Spleen (tissue), 11 donors: ENCODE results near the gene PRKCSH. TPM values are rescaled to one million over a fixed set of nuclear protein-coding genes. Genes with fewer than 3 reads are reported as not detected.

ENCODE experiments used
- DNase-seq: peaks from one replicate; pipeline ENCODE4 v3.0.0-alpha.2; 2020
- H3K27ac ChIP-seq, 8 donors: fragments of 200-600 bp; sonication (generic) in 7 of 8; 1 replicate in 4 of 8; 2 replicates in 4 of 8; pipeline versions ENCODE4 v1.5.0 to v1.8.0; 2016 to 2021; ENCODE audit warnings: inconsistent platforms in 4 of 8, mild to moderate bottlenecking in 4 of 8, moderate library complexity in 1 of 8
- H3K27me3 ChIP-seq, 7 donors: fragments of 200-600 bp; sonication (generic) in 6 of 7; replicated peaks in 1 of 7; 1 replicate in 4 of 7; 2 replicates in 3 of 7; pipeline versions ENCODE4 v1.5.0 to v1.8.0; 2016 to 2021; ENCODE audit warnings: inconsistent platforms in 3 of 7, mild to moderate bottlenecking in 1 of 7
- H3K36me3 ChIP-seq, 6 donors: fragments of 200-600 bp; sonication (generic) in 5 of 6; 1 replicate in 4 of 6; 2 replicates in 2 of 6; pipeline versions ENCODE4 v1.5.0 to v1.8.0; 2016 to 2021; ENCODE audit warnings: inconsistent platforms in 2 of 6
- H3K4me1 ChIP-seq, 6 donors: fragments of 200-600 bp; sonication (generic) in 5 of 6; 1 replicate in 3 of 6; 2 replicates in 3 of 6; pipeline versions ENCODE4 v1.5.0 to v1.8.0; 2016 to 2021; ENCODE audit warnings: inconsistent platforms in 3 of 6
- H3K4me3 ChIP-seq, 8 donors: fragments of 200-600 bp; sonication (generic) in 7 of 8; 1 replicate in 4 of 8; 2 replicates in 4 of 8; pipeline versions ENCODE4 v1.5.0 to v1.8.0; 2016 to 2021; ENCODE audit warnings: inconsistent platforms in 4 of 8, mild to moderate bottlenecking in 4 of 8, moderate library complexity in 2 of 8
- H3K9me3 ChIP-seq, 8 donors: fragments of 200-600 bp; sonication (generic) in 7 of 8; 1 replicate in 4 of 8; 2 replicates in 4 of 8; pipeline versions ENCODE4 v1.5.0 to v1.8.0; 2016 to 2021; ENCODE audit warnings: inconsistent platforms in 4 of 8
- POLR2A ChIP-seq, 3 donors: fragments of 450-650 bp; IDR thresholded peaks; one replicate each; pipeline ENCODE4 v1.5.1; 2017; ENCODE audit warnings: antibody characterized with exemption in 3 of 3, mild to moderate bottlenecking in 1 of 3
- POLR2AphosphoS5 ChIP-seq, 3 donors: sonication (generic); formaldehyde crosslinking; IDR thresholded peaks; one replicate each; pipeline ENCODE4 v1.5.1; 2017; ENCODE audit warnings: antibody characterized with exemption in 3 of 3
- WGBS, 5 donors: extraction: QIAGEN DNeasy Blood & Tissue Kit in 3 of 5; methylation state at CpG; one replicate each; pipeline versions ENCODE4 v1.1.5 to v1.1.7; 2013 to 2018; 5-methylcytosine and 5-hydroxymethylcytosine counted together
- intact Hi-C: fragments of 100-400 bp; cut with DNase I; formaldehyde crosslinking; loops from one replicate; pipeline ENCODE4 v1.15.0; 2023; ENCODE audit warnings: low total_unique reads
- polyA plus RNA-seq, 3 donors: library from polyadenylated mRNA; stranded (reverse); fragments of 200-250 nt; gene quantifications; one replicate each; pipeline ENCODE4 v1.2.1, GENCODE V29; 2013
- total RNA-seq, 7 donors: library from RNA; depleted of rRNA in 3 of 7; stranded (reverse); fragments of >200 nt in 3 of 7; fragmentation: NEBNext Ultra II Directional in 4 of 7; extraction: Animal tissue kit (Norgen Biotek cat#: 25700) in 4 of 7; gene quantifications; one replicate each; pipeline versions ENCODE4 v1.1.0 to v1.2.1, GENCODE V29; 2016 to 2021
- TF ChIP-seq, protein P1 (sequence below), 11 experiments: fragments of 200-600 bp in 7 of 11; fragments of 450-650 bp in 4 of 11; sonication (generic) in 4 of 11; IDR thresholded peaks in 8 of 11; conservative IDR thresholded peaks in 3 of 11; 1 replicate in 7 of 11; 2 replicates in 4 of 11; pipeline versions ENCODE4 v1.4.0 to v1.8.0; 2016 to 2021; ENCODE audit warnings: antibody characterized with exemption in 11 of 11, inconsistent platforms in 4 of 11, mild to moderate bottlenecking in 1 of 11
- donor health status: healthy with polysubstance abuse.
- donor health status: DM: no; HTN: no; CAD: no; lungs with moderate emphysema.
- donor health status: DM: no; HTN: no; CAD: no.
- donor health status: Bipolar disorder and iron deficiency.
- donor health status: healthy.
- donor health status: DM: no; HTN: no; CAD: no.
- donor health status: DM: yes; HTN: yes; CAD: no.

Gene PRKCSH
- total and polyA plus RNA-seq, 10 donors = 80.3 to 258 (median 145) TPM

DNA sequence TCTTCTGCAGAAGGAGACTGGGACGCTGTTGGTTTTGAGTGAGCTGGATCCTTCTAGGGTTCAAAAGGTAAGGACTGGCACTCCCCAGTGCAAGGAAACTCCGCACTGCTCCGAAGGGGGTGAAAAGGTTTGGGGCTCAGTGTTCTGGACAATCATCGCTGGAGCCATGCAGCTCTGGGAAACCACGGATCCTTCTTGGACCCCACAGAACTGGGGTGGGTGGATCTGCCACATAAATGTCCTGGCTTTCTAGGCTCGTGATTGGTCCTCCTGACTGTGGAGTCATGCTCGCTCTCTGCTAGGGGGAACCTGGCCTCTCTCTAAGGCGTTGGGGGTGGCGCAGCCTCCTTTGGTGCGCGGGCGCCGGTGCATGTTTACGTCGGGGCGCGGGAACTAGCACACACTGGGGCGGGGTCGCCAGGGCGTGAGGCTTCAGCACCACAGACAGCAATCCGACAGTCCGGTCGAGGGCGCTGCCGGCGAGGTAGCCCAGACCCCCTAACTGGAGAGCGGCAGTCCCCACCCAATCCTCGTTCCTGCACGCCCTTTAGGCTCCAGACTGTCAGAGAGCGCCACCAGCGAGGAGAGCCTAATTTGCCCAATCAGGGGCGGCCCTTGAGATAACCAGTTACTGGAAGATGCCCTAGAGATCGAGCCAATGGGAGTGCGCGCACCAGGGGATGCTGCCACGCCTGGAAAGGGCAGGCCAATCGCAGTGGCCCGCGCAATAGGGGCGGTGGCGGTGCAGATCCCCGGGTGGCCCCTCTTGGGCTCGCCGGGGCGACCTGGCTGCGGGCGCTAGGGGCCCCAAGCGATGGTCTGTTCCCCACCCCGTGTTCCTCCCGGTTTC, 46.3 kb downstream of the PRKCSH start:
- Histone ChIP-seq H3K27ac (peak overlapping the region in 2 of 8 donors; percentile 1 to 22), H3K4me3 (peak overlapping the region in 7 of 8 donors; percentile 16 to 68 (median 38)), H3K27me3 (peaks cover 11 to 65% (median 45%) of the 10 kb centered on the region in 7 donors), H3K4me1 (peaks cover 14 to 51% (median 44%) of the 10 kb centered on the region in 6 donors), H3K9me3 (no peaks in the 10 kb centered on the region), H3K36me3 (peaks cover 0 to 38% (median 10%) of the 10 kb centered on the region in 6 donors)
- WGBS, 5 donors = 4 to 11% (median 5%) methylated on average over 26 to 50 of the region's 50 CpGs
- intact Hi-C loops = no loop called here
- DNase-seq = peak; percentile 84
- TF ChIP-seq, protein P1, sequence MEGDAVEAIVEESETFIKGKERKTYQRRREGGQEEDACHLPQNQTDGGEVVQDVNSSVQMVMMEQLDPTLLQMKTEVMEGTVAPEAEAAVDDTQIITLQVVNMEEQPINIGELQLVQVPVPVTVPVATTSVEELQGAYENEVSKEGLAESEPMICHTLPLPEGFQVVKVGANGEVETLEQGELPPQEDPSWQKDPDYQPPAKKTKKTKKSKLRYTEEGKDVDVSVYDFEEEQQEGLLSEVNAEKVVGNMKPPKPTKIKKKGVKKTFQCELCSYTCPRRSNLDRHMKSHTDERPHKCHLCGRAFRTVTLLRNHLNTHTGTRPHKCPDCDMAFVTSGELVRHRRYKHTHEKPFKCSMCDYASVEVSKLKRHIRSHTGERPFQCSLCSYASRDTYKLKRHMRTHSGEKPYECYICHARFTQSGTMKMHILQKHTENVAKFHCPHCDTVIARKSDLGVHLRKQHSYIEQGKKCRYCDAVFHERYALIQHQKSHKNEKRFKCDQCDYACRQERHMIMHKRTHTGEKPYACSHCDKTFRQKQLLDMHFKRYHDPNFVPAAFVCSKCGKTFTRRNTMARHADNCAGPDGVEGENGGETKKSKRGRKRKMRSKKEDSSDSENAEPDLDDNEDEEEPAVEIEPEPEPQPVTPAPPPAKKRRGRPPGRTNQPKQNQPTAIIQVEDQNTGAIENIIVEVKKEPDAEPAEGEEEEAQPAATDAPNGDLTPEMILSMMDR (IDR thresholded peaks at IDR 0.05 in 8 of 11, conservative IDR thresholded peaks at IDR 0.05 in 3 of 11) = no peak
- TF ChIP-seq POLR2AphosphoS5 (IDR thresholded peaks at IDR 0.05) = peak in 1 of 3 donors; percentile 6

DNA sequence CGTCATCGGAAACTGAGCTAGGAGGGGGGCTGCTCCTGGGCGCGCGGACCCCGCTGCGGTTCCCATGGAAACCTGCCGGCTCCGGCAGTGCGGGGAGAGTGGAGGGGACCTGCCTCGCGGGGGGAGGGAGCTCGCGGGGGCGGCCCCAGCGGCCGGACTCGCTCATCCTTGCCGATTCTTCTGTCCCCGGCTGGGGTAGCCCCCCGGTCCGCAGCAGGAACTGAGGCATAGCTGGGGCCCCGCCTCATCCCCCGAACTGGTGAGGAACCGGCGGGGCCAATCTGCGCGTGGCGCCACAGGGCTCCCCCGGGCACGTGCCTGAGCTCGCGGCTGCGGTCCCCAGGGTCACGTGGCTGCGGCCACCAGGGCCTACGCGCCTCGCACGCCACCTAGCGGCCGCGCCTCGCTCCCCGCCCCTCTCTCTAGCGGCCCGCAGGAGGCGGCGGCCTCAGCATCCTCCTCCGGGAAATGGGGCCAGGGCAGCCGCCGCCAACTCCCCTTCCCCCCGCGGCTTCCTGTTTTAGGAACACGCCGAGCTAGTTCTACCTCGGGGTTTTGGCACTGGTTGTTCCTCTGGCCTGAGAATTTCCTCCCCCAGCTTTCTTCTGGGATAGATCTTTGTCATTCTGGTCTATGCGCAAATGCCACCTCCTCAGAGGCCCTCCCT, 47.1 kb downstream of the PRKCSH start:
- no peak for TF ChIP-seq POLR2A (IDR thresholded peaks at IDR 0.05)
- TF ChIP-seq POLR2AphosphoS5 (IDR thresholded peaks at IDR 0.05) = peak; percentile 72 to 86 (median 79)
- TF ChIP-seq, protein P1 (IDR thresholded peaks at IDR 0.05 in 8 of 11, conservative IDR thresholded peaks at IDR 0.05 in 3 of 11) = peak; percentile 92 to 99 (median 98)
- peaks cover 14 to 51% (median 44%) of the 10 kb centered on the region in 6 donors for H3K4me1 ChIP-seq
- peak; percentile 97 for DNase-seq
- 1 to 4% (median 1%) methylated on average over 7 to 58 of the region's 58 CpGs for WGBS, 5 donors
- peaks cover 11 to 65% (median 45%) of the 10 kb centered on the region in 7 donors for H3K27me3 ChIP-seq
- intact Hi-C loops = no loop called here
- H3K4me3 ChIP-seq = peak overlapping the region in 7 of 8 donors; percentile 16 to 68 (median 38)
- H3K27ac ChIP-seq = peak overlapping the region in 3 of 8 donors; percentile 1 to 27 (median 22)
- H3K9me3 ChIP-seq = no peaks in the 10 kb centered on the region
- peaks cover 0 to 46% (median 18%) of the 10 kb centered on the region in 6 donors for H3K36me3 ChIP-seq

DNA sequence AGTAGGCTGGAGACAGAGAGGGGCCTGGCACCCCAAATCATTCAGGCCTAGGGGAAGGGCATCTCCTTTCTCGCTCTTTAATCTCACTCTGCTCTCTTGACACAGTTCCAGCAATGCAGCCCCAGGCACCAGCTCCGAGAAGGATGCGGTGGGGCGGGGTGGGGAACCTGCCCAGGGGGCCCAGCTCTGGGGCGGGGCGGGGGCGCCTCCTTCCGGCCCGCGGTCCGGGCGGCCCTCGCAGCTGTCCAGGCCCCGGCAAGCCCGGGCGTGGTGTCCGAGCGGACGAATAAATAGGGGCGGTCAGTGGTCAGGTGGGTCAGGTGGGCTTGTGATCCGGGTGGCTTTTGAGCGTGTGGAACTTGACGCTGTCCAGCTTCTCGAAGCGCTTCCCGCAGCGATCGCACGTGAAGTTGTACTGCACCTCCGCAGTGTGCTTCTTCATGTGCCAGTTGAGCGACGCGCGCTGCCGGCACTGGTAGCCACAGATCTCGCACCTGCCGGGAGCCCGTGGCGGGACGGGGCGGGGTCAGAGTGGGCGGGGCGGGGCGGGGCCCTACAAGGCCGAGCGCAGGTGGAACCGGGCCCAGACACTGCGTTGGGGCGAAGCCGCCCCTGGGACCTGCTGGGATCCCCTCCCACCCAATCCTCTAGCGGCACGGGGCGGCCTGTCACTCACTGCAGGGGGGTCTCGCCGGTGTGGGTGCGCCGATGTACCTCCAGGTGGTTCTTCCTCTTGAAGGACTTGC, 48.1 kb downstream of the PRKCSH start:
- H3K4me3 ChIP-seq = no peak overlapping the region
- no peak overlapping the region for H3K27ac ChIP-seq
- TF ChIP-seq, protein P1 (IDR thresholded peaks at IDR 0.05 in 8 of 11, conservative IDR thresholded peaks at IDR 0.05 in 3 of 11) = no peak
- peak in 1 of 3 donors; percentile 13 for TF ChIP-seq POLR2AphosphoS5 (IDR thresholded peaks at IDR 0.05)
- WGBS, 5 donors = 85 to 97% (median 86%) methylated on average over 8 to 57 of the region's 57 CpGs
- intact Hi-C loops = no loop called here
- peaks cover 11 to 55% (median 45%) of the 10 kb centered on the region in 7 donors for H3K27me3 ChIP-seq
- H3K9me3 ChIP-seq = no peaks in the 10 kb centered on the region
- H3K4me1 ChIP-seq = peaks cover 14 to 51% (median 43%) of the 10 kb centered on the region in 6 donors
- no peak for DNase-seq
- peaks cover 0 to 56% (median 21%) of the 10 kb centered on the region in 6 donors for H3K36me3 ChIP-seq
